ENCODE data around the gene ZC3H7A.
"Not testable (repeated sequence)": the region's sequence is repeated elsewhere in the genome, so short reads cannot be mapped to it uniquely, and the experiment has no call there.

Gene ZC3H7A

GRCh38 chr16:11797166-11797956, at the start of gene ZC3H7A:
TSS of gene ZC3H7A (minus strand) at chr16:11797258. CDS start at chr16:11782354, 14,904 bp downstream.
- DNase-seq = peak; percentile 85 to 89

GRCh38 chr16:11844499-11844898, 47.4 kb upstream of the ZC3H7A start:
- no peak for DNase-seq

- no peak for DNase-seq
Measured at GRCh38 chr16:11843861-11844260, 46.8 kb upstream of the ZC3H7A start.

GRCh38 chr16:11843206-11843605, 46.1 kb upstream of the ZC3H7A start:
- DNase-seq = no peak

- DNase-seq = no peak
Measured at GRCh38 chr16:11841026-11841425, 44.0 kb upstream of the ZC3H7A start.

- DNase-seq = no peak
Measured at GRCh38 chr16:11836650-11837244, 39.7 kb upstream of the ZC3H7A start.

- DNase-seq = no peak
Measured at GRCh38 chr16:11835891-11836649, 39.0 kb upstream of the ZC3H7A start.

- DNase-seq = no peak
Measured at GRCh38 chr16:11835309-11835708, 38.3 kb upstream of the ZC3H7A start.

GRCh38 chr16:11833951-11834695, 37.1 kb upstream of the ZC3H7A start:
- no peak for DNase-seq

GRCh38 chr16:11828696-11829095, 31.6 kb upstream of the ZC3H7A start:
- no peak for DNase-seq

- not testable (repeated sequence) for DNase-seq
Measured at GRCh38 chr16:11825520-11826165, 28.6 kb upstream of the ZC3H7A start.

- DNase-seq = no peak
Measured at GRCh38 chr16:11824362-11824761, 27.3 kb upstream of the ZC3H7A start.

- DNase-seq = not testable (repeated sequence)
Measured at GRCh38 chr16:11823645-11824044, 26.6 kb upstream of the ZC3H7A start.

GRCh38 chr16:11819798-11820197, 22.7 kb upstream of the ZC3H7A start:
- no peak for DNase-seq

- DNase-seq = not testable (repeated sequence)
Measured at GRCh38 chr16:11818970-11819369, 21.9 kb upstream of the ZC3H7A start.

GRCh38 chr16:11816123-11816522, 19.1 kb upstream of the ZC3H7A start:
- no peak for DNase-seq

- DNase-seq = not testable (repeated sequence)
Measured at GRCh38 chr16:11814800-11815199, 17.7 kb upstream of the ZC3H7A start.

- DNase-seq = no peak
Measured at GRCh38 chr16:11806721-11807120, 9.7 kb upstream of the ZC3H7A start.

GRCh38 chr16:11805556-11805955, 8.5 kb upstream of the ZC3H7A start:
- DNase-seq = no peak

GRCh38 chr16:11801481-11802021, 4.5 kb upstream of the ZC3H7A start:
- DNase-seq = no peak

- no peak for DNase-seq
Measured at GRCh38 chr16:11800382-11800718, 3.3 kb upstream of the ZC3H7A start.

Data from activated CD4-positive, alpha-beta T cell treated with anti-CD3 and anti-CD28 coated beads, Interleukin-2, amount 50 U/mL, for 4 hours (primary cell).